Endodermal cell (in vitro differentiated cells): ENCODE measurements around the gene DHODH. TPM values are rescaled to one million over a fixed set of nuclear protein-coding genes. Genes with fewer than 3 reads are reported as not detected.

ENCODE experiments used
- DNase-seq: peaks from one replicate; pipeline ENCODE4 v3.0.0-alpha.2; 2017
- H3K27ac ChIP-seq: 2 replicates; pipeline ENCODE4 v1.5.1; 2013; ENCODE audit warnings: mild to moderate bottlenecking, low read depth, low read length, moderate library complexity
- H3K27me3 ChIP-seq: 2 replicates; pipeline ENCODE4 v1.6.1; 2013; ENCODE audit warnings: mild to moderate bottlenecking, low read length, moderate library complexity; ENCODE audit not compliant: insufficient read depth, control insufficient read depth, poor library complexity, severe bottlenecking
- H3K36me3 ChIP-seq: 2 replicates; pipeline ENCODE4 v1.7.0; 2013; ENCODE audit warnings: mild to moderate bottlenecking, low read length, moderate library complexity; ENCODE audit not compliant: control insufficient read depth, insufficient read depth
- H3K4me1 ChIP-seq: one replicate; pipeline ENCODE4 v1.7.0; 2013; ENCODE audit warnings: low read length; ENCODE audit not compliant: control insufficient read depth, insufficient read depth
- H3K4me3 ChIP-seq: 2 replicates; pipeline ENCODE4 v1.5.1; 2013; ENCODE audit warnings: mild to moderate bottlenecking, low read length, moderate library complexity
- H3K9ac ChIP-seq: 2 replicates; pipeline ENCODE4 v1.6.1; 2013; ENCODE audit warnings: mild to moderate bottlenecking, low read length, moderate library complexity; ENCODE audit not compliant: poor library complexity, severe bottlenecking; ENCODE audit errors: extremely low read depth
- H3K9me3 ChIP-seq: 2 replicates; pipeline ENCODE4 v1.6.1; 2013; ENCODE audit warnings: mild to moderate bottlenecking, low read length, moderate library complexity; ENCODE audit not compliant: control insufficient read depth
- H3K27ac Mint-ChIP-seq: 2 replicates; pipeline ENCODE4 v1.8.0; 2020; ENCODE audit warnings: mixed read lengths
- H3K27me3 Mint-ChIP-seq: 2 replicates; pipeline ENCODE4 v1.8.0; 2021; ENCODE audit warnings: mild to moderate bottlenecking, mixed read lengths; ENCODE audit not compliant: insufficient read depth
- H3K36me3 Mint-ChIP-seq: 2 replicates; pipeline ENCODE4 v1.8.0; 2020; ENCODE audit warnings: low read depth, mixed read lengths
- H3K4me1 Mint-ChIP-seq: 2 replicates; pipeline ENCODE4 v1.8.0; 2020; ENCODE audit warnings: mixed read lengths
- H3K4me3 Mint-ChIP-seq: 2 replicates; pipeline ENCODE4 v1.8.0; 2020; ENCODE audit warnings: mild to moderate bottlenecking, moderate library complexity, mixed read lengths
- H3K9me3 Mint-ChIP-seq: 2 replicates; pipeline ENCODE4 v1.8.0; 2020; ENCODE audit warnings: mild to moderate bottlenecking, mixed read lengths
- CTCF ChIP-seq: fragments of 200-600 bp; sonication (generic); conservative IDR thresholded peaks from 2 replicates; pipeline ENCODE4 v1.5.0; 2021; ENCODE audit warnings: antibody characterized with exemption, mild to moderate bottlenecking
- WGBS, 2 experiments: methylation state at CpG; one replicate each; pipeline versions ENCODE4 v1.1.5 to v1.1.7; 2013; ENCODE audit warnings: missing lambda C conversion rate in 2 of 2, mixed read lengths in 1 of 2; ENCODE audit not compliant: insufficient coverage in 1 of 2, insufficient read length in 1 of 2; 5-methylcytosine and 5-hydroxymethylcytosine counted together
- total RNA-seq, 2 donors: library from RNA; stranded (reverse); fragmentation: NEBNext Ultra II Directional in 1 of 2; extraction: Animal tissue kit (Norgen Biotek cat#: 25700) in 1 of 2; gene quantifications; 2 replicates in 1 of 2; 3 replicates in 1 of 2; pipeline ENCODE4 v1.2.1, GENCODE V29; 2021

Gene DHODH
- total RNA-seq, 2 donors from 2014 or later, result 15.5 to 17.4 TPM

- H3K4me1 ChIP-seq, result no peaks in the 10 kb centered on the region
- Mint-ChIP-seq H3K4me3 (no peak overlapping the region), H3K9me3 (no peaks in the 10 kb centered on the region), H3K36me3 (no peaks in the 10 kb centered on the region), H3K27ac (no peak overlapping the region), H3K27me3 (no peaks in the 10 kb centered on the region), H3K4me1 (no peaks in the 10 kb centered on the region)
- no peaks in the 10 kb centered on the region for H3K36me3 ChIP-seq
- no peak for TF ChIP-seq CTCF
- no peaks in the 10 kb centered on the region for H3K27me3 ChIP-seq
- WGBS, 2 experiments, result 55 to 85% methylated on average over 2 to 3 of the region's 3 CpGs
- H3K27ac ChIP-seq, result no peak overlapping the region
- no peak overlapping the region for H3K9ac ChIP-seq
- no peak for DNase-seq
- no peak overlapping the region for H3K4me3 ChIP-seq
- no peaks in the 10 kb centered on the region for H3K9me3 ChIP-seq
These were observed 34.5 kb downstream of the DHODH start for GRCh38 chr16:72043058-72043457.

GRCh38 chr16:72043539-72043938 is 35.0 kb downstream of the DHODH start:
- DNase-seq, result no peak
- no peaks in the 10 kb centered on the region for H3K27me3 Mint-ChIP-seq
- no peaks in the 10 kb centered on the region for H3K9me3 Mint-ChIP-seq
- H3K27me3 ChIP-seq, result no peaks in the 10 kb centered on the region
- no peak overlapping the region for H3K4me3 Mint-ChIP-seq
- H3K9me3 ChIP-seq, result no peaks in the 10 kb centered on the region
- H3K4me3 ChIP-seq, result no peak overlapping the region
- WGBS, 2 experiments, result 86 to 90% methylated on average over 1 of the region's 1 CpG
- no peak overlapping the region for H3K27ac ChIP-seq
- H3K4me1 ChIP-seq, result no peaks in the 10 kb centered on the region
- no peaks in the 10 kb centered on the region for H3K4me1 Mint-ChIP-seq
- H3K36me3 Mint-ChIP-seq, result no peaks in the 10 kb centered on the region
- H3K36me3 ChIP-seq, result no peaks in the 10 kb centered on the region
- no peak for TF ChIP-seq CTCF
- no peak overlapping the region for H3K9ac ChIP-seq
- H3K27ac Mint-ChIP-seq, result no peak overlapping the region

GRCh38 chr16:72044296-72044695 is 35.8 kb downstream of the DHODH start:
- Histone ChIP-seq H3K9me3 (no peaks in the 10 kb centered on the region), H3K27me3 (no peaks in the 10 kb centered on the region), H3K27ac (no peak overlapping the region), H3K36me3 (no peaks in the 10 kb centered on the region), H3K4me3 (no peak overlapping the region), H3K4me1 (no peaks in the 10 kb centered on the region), H3K9ac (no peak overlapping the region)
- DNase-seq, result no peak
- no peaks in the 10 kb centered on the region for H3K27me3 Mint-ChIP-seq
- WGBS, 2 experiments, result 88 to 95% methylated on average over 3 to 6 of the region's 6 CpGs
- TF ChIP-seq CTCF, result no peak
- no peak overlapping the region for H3K27ac Mint-ChIP-seq
- H3K36me3 Mint-ChIP-seq, result no peaks in the 10 kb centered on the region
- no peaks in the 10 kb centered on the region for H3K4me1 Mint-ChIP-seq
- peaks cover 3% of the 10 kb centered on the region for H3K9me3 Mint-ChIP-seq
- H3K4me3 Mint-ChIP-seq, result no peak overlapping the region
